A673 (cell line): ENCODE results near the gene SMS. TPM values are rescaled to one million over a fixed set of nuclear protein-coding genes. Genes with fewer than 3 reads are reported as not detected.
A peak's percentile ranks its signal among the peaks of the same experiment; 100 is the strongest.

Source experiments
- BruUV-seq: library from RNA; stranded (reverse); fragments of 400-500 nt; replicated peaks from 2 replicates; lab custom pipeline; 2021; lab: Mats Ljungman, UMichigan
- CTCF ChIA-PET: fragments of 300-600 bp; sonication (Branson Sonifier 250); formaldehyde crosslinking; loops from one replicate; lab custom pipeline; 2022; ENCODE audit warnings: antibody characterized with exemption; lab: Charles Lee
- POLR2A ChIA-PET: fragments of 300-600 bp; sonication (Branson Sonifier 250); formaldehyde crosslinking; loops from one replicate; lab custom pipeline; 2022; ENCODE audit warnings: antibody characterized with exemption; ENCODE audit not compliant: low non-redundant PET; lab: Charles Lee
- DNase-seq: peaks from one replicate; pipeline ENCODE4 v3.0.0-alpha.2; 2015; ENCODE audit warnings: low spot score
- H3K27ac ChIP-seq: fragments of 200-600 bp; sonication (generic); 2 replicates; pipeline ENCODE4 v1.5.1; 2016; ENCODE audit warnings: mixed run types, low read depth, mild to moderate bottlenecking, mixed read lengths, antibody characterized with exemption, low read length; ENCODE audit not compliant: poor library complexity, severe bottlenecking
- H3K27me3 ChIP-seq: fragments of 200-600 bp; sonication (generic); replicated peaks from 2 replicates; pipeline ENCODE4 v1.6.1; 2017; ENCODE audit warnings: mixed run types, low read depth, mild to moderate bottlenecking, mixed read lengths, antibody characterized with exemption, low read length; ENCODE audit not compliant: insufficient read depth, poor library complexity
- H3K36me3 ChIP-seq: fragments of 200-600 bp; sonication (generic); 2 replicates; pipeline ENCODE4 v1.6.1; 2016; ENCODE audit warnings: mixed run types, mild to moderate bottlenecking, mixed read lengths, antibody characterized with exemption, low read length; ENCODE audit not compliant: insufficient read depth, poor library complexity, severe bottlenecking
- H3K4me1 ChIP-seq: fragments of 200-600 bp; sonication (generic); 2 replicates; pipeline ENCODE4 v1.6.1; 2017; ENCODE audit warnings: mixed run types, mild to moderate bottlenecking, mixed read lengths, antibody characterized with exemption, low read length; ENCODE audit not compliant: insufficient read depth, poor library complexity, severe bottlenecking
- H3K4me3 ChIP-seq: fragments of 200-600 bp; sonication (generic); 2 replicates; pipeline ENCODE4 v1.5.1; 2016; ENCODE audit warnings: low read depth, mixed run types, mild to moderate bottlenecking, mixed read lengths, low read length; ENCODE audit not compliant: poor library complexity, severe bottlenecking
- H3K9me3 ChIP-seq: fragments of 200-600 bp; sonication (generic); 2 replicates; pipeline ENCODE4 v1.6.1; 2016; ENCODE audit warnings: mixed run types, low read depth, mild to moderate bottlenecking, mixed read lengths, antibody characterized with exemption, low read length; ENCODE audit not compliant: poor library complexity, severe bottlenecking
- CTCF ChIP-seq: fragments of 300-800, 200-600 bp; sonication (generic); conservative IDR thresholded peaks from 2 replicates; pipeline ENCODE4 v1.5.1; 2017; ENCODE audit warnings: low read depth, mild to moderate bottlenecking, antibody characterized with exemption, low read length, moderate library complexity, mixed read lengths
- EZH2 ChIP-seq: fragments of 200-600 bp; sonication (generic); IDR thresholded peaks from 2 replicates; pipeline ENCODE4 v1.6.1; 2017; ENCODE audit warnings: borderline replicate concordance, low read depth, mild to moderate bottlenecking, mixed read lengths, antibody characterized with exemption, low read length; ENCODE audit not compliant: poor library complexity, severe bottlenecking
- intact Hi-C: fragments of 100-400 bp; cut with micrococcal nuclease; formaldehyde crosslinking; loops from one replicate; pipeline ENCODE4 v1.10.0; 2022; ENCODE audit not compliant: unreplicated experiment
- total RNA-seq: library from RNA; stranded (reverse); gene quantifications from 2 replicates; pipeline ENCODE4 v1.2.3, GENCODE V29; 2021

Gene SMS
- total RNA-seq, 1 experiment from 2014 or later, result 108 TPM

DNA sequence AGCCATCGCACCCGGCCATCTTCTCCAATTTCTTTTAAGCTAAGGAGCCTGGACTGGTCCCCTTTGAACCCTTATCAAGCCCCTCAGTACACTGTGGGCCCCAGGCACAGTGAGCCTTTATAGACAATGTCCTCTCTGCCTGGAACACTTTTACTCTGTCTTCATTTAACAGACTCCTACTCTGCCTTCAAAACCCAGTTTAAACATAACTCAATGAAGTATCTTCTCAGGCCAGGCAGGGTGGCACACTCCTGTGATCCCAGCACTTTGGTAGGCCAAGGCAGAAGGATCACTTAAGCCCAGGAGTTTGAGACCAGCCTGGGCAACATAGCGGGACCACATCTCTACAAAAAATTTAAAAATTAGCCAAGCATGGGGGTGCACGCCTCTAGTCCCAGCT lies 27.5 kb upstream of the SMS start:
- Histone ChIP-seq H3K9me3 (no peaks in the 10 kb centered on the region), H3K4me1 (no peaks in the 10 kb centered on the region), H3K27ac (no peak overlapping the region), H3K36me3 (no peaks in the 10 kb centered on the region), H3K4me3 (no peak overlapping the region), H3K27me3 (no peaks in the 10 kb centered on the region)
- CTCF ChIA-PET, result no interaction called here
- no peak for DNase-seq
- BruUV-seq, result no TSS peak
- intact Hi-C loops, result no loop called here
- TF ChIP-seq CTCF, result no peak
- TF ChIP-seq EZH2, result no peak
- POLR2A ChIA-PET, result no interaction called here

DNA sequence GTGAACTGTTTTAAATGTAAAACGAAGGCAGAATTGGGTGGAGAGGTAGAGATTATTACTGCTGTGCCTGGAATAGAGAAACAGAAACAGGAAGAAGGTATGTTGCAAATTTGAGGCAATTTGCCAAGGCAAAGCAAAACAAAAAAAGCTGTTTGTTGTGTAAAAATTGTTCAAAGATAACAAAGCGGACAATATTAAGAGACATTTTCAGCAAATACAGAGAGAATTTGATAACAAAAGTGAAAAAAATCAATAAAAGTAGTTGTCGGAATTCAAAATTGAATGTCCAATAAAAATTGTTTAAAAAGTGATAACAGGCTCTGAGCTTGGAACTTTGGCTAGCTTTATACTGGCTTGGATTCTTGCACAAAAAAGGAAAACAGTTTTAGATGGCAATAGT lies 14.4 kb upstream of the SMS start:
- TF ChIP-seq CTCF (no peak), EZH2 (no peak)
- CTCF ChIA-PET, result no interaction called here
- H3K27me3 ChIP-seq, result no peaks in the 10 kb centered on the region
- BruUV-seq, result TSS peak; percentile 88
- H3K36me3 ChIP-seq, result no peaks in the 10 kb centered on the region
- peaks cover 15% of the 10 kb centered on the region for H3K4me1 ChIP-seq
- H3K4me3 ChIP-seq, result peak overlapping the region; percentile 10
- intact Hi-C loops, result no loop called here
- H3K27ac ChIP-seq, result peak overlapping the region; percentile 13
- POLR2A ChIA-PET, result no interaction called here
- DNase-seq, result peak; percentile 19
- H3K9me3 ChIP-seq, result no peaks in the 10 kb centered on the region

DNA sequence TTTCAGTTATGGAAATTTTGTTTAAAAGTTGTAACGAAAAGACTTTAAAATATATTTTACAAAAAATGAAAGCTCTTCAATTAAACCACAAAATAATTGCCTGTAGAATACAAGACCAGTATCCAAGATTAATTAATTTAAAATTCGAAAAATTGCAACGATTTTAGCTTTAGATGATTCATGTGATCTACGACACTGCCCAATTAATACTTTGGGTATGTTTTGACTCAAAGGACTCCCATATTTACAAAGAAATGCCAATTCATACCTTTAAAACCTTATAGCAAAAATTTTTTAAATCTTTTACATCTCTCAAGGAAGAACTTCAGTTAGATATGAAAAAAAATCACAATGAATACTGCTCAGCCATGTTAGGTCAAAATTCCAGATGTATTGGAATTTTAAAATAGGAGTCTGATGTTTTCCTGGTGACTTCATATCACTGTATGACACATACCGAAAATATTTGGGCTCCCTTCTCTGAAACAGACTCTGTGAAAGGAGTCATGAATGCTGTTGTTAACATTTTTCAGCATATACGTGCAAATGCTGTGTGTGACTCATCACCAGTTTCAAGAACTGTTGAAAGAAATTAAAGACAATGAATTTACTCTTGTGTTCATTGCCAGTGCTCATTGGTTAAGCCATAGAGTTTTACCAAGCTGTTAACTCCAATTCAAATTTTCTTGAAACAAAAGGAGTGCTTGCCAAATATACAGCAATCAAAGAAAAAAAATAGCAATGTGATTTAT lies 13.8 kb upstream of the SMS start:
- TF ChIP-seq EZH2, result no peak
- TF ChIP-seq CTCF, result no peak
- Histone ChIP-seq H3K9me3 (no peaks in the 10 kb centered on the region), H3K27ac (peak overlapping the region; percentile 13), H3K27me3 (no peaks in the 10 kb centered on the region), H3K4me3 (peak overlapping the region; percentile 10), H3K36me3 (no peaks in the 10 kb centered on the region), H3K4me1 (peaks cover 15% of the 10 kb centered on the region)
- DNase-seq, result peak; percentile 84
- BruUV-seq, result no TSS peak
- intact Hi-C loops, result no loop called here
- CTCF ChIA-PET, result interaction anchor here (1.0 kb wide), 1 partner anchor 59 kb away, joined by 3 read pairs; no protein-coding TSS in a partner anchor
- POLR2A ChIA-PET, result no interaction called here
